GM15510 (cell line): ENCODE data around the gene CTNNA2.

Source experiments
- POLR2A ChIP-seq: IDR thresholded peaks from 3 replicates; pipeline ENCODE4 v1.6.1; 2011; ENCODE audit warnings: borderline replicate concordance; ENCODE audit not compliant: insufficient read length; ENCODE audit errors: extremely low read depth

CTNNA2 gene

GRCh38 chr2:80354858-80355257, 842.0 kb downstream of the CTNNA2 start:
- TF ChIP-seq POLR2A = no peak

DNA sequence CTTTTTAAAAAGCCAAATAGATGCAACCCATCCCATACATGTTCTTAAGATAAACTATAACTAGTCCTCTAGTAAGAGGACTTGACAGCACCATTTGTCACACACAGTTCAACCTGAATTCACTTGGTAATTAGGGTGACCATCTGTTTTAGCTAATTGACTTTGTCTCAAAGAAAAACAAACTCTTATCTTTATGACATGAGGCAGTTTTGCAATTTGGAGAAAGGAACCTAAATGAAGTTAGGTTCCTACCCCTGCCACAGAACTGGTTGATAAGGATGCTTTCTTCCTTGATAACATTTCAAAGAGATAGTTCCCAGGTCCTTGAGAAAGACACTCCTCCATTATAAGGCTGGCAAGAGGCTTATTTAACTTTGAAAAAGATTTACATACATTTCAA, 849.1 kb downstream of the CTNNA2 start:
- TF ChIP-seq POLR2A = no peak

- no peak for TF ChIP-seq POLR2A
Measured at GRCh38 chr2:80363330-80363729, 850.5 kb downstream of the CTNNA2 start.

DNA sequence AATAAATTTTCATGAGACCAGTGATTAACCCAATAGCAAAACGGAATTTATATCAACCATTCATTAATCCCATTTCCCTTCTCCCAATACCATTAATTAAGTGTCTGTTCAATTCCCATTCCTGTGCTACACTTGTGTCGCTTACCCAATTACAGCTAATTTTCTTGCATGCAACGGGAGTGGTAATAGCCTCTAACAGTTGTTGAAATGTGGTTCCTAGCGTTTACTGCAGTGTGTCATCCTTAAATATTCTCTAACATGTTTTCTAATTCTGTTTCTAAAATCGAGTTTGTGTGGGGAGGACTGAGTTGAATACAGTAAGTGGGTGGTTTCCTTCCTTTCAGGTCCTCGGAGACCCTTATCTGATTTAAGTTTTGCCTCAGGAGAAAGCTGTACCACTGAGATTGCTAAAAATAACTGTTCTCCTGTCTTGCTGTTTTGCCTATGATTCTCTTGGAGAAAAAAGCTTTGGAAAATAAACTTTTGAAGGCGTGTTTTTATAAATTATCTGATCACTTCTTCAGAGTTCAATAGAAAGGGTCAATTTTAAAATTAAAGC, 851.0 kb downstream of the CTNNA2 start:
- no peak for TF ChIP-seq POLR2A

GRCh38 chr2:80364524-80365212, 851.8 kb downstream of the CTNNA2 start:
- no peak for TF ChIP-seq POLR2A

DNA sequence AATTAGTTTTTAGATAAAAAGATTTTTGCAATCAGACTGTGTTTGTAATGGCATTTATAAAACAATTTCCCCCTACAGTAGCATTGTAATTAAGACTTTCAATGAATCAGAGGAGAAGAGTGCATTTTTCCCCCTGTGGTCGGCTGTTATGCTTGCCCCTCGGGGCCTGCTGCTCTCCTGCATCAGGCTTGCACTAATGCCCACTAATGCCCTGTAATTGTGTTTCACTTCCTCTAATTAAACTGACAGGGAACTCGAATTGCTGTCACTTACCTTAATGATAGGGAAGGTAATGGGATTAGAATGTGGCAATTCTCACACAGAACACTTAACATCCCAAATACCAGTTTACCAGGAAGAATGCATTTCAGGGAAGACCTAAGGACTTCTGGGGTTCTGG, 852.9 kb downstream of the CTNNA2 start:
- TF ChIP-seq POLR2A = no peak

DNA sequence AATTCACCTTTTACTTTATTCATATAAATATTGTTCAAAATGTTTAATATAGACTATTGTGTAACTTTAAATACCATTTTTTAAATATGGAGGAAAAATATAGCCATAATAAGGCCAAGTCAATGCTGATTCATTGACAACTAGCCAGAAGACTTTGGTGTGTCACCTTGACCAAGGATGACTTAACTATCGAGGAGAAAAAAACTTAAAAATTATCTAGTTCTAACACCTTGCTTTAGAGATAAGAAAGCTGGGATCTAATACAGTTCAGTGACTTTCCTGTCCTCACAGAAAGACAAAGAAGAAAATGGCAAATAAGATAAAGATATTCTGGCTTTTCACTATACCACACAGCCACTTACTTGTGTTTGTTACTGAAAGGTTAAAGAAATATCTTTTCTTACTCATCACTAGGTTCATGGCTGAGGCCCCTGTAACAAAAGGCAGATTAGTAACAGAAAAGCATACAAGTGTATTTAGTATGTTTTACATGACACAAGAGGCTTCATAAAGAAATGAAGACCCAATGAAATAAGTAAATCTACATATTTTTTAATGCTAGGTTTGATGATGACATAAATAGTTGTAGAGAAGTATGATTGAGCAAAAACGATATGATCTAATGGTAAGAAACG, 857.6 kb downstream of the CTNNA2 start:
- no peak for TF ChIP-seq POLR2A

DNA sequence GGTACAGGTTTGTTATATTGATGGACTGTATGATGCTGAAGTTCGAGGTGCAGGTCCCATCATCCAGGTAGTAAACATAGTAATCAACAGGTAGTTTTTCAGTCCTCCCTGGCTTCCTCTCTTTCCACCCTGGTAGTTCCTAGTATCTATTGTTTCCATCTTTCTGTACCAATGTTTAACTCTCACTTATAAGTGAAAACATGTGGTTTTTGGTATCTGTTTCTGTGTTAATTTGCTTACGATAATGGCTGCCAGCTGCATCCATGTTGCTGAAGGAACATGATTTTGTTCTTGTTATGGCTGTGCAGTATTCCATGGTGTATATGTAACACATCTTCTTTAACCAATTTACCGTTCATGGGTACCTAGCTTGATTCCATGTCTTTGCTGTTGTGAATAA, 861.3 kb downstream of the CTNNA2 start:
- no peak for TF ChIP-seq POLR2A

GRCh38 chr2:80377071-80377470, 864.2 kb downstream of the CTNNA2 start:
- TF ChIP-seq POLR2A = no peak

DNA sequence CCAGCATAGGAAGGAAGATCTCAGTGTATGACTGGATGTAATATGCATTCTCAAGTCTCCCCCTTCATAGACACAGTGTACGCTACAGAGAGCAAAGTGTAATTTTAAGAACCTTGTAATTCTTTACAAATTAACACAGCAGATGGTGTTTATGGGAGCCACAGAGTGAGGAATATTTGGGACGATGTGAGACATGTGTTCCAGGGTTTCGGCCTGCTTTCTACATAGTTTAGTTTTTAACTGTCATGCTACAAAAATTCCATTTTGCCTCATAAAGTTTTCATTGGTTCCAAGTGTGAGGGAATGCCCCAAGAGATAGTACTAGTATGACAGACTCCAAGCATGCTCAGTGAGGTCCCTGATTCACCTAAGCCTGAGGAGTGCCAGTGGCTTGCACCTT, 867.9 kb downstream of the CTNNA2 start:
- TF ChIP-seq POLR2A = no peak

DNA sequence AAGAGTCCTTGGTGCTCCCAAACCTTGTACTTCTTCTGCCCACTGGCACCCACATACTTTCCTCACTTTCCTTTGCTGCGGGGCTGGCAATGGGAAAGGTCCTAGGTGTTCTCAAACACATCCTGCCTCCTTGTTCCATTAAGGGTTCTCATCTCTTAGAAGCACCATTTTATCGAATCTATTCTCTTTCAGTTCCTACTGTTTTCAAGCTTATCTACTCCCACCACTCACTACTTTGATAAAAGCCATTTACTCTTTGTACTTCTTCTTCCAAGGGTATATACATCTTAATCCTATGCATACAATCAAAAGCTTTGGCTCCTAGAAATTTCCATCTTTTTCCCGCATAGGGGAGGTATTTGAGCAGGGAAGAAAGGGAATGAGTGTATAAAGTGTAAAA, 868.8 kb downstream of the CTNNA2 start:
- TF ChIP-seq POLR2A = no peak

DNA sequence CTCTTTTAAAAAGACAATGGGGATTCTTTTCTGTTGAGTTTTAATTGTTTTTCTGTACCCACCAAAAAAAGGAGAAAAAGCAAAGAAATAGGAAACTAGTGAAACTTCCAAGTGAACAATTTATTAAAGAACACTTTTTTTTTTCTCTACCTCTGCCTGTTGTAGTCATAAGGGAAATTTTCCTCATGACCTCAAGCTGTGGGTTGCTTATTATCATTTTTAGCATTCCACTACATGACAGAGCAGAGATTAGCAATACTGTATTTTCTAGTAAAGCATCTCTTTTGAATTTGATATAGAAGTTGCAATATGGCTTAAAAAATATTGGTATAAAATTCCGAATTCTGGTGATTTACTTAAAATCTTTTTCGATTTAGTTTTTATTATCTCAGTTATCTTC, 879.6 kb downstream of the CTNNA2 start:
- TF ChIP-seq POLR2A = no peak

DNA sequence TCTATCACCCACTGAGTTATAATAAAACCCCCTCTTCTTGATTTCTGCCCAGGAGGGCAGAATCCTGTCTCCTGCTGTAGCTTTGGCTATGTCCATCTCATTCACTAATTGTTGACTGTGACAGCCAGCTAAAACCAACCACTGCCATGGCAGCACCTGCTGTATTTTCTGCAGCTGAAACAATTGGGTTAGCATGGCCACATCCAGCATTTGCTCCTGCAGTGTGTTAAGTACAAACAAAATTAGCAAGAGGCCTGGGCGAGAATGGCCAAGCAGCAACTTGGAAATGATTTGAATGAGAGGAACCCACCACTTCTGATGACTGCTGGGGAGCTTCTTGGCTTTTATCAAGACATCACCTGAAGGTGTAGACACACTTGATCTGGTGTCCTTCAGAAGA, 881.1 kb downstream of the CTNNA2 start:
- TF ChIP-seq POLR2A = no peak

GRCh38 chr2:80395251-80395650, 882.4 kb downstream of the CTNNA2 start:
- no peak for TF ChIP-seq POLR2A

DNA sequence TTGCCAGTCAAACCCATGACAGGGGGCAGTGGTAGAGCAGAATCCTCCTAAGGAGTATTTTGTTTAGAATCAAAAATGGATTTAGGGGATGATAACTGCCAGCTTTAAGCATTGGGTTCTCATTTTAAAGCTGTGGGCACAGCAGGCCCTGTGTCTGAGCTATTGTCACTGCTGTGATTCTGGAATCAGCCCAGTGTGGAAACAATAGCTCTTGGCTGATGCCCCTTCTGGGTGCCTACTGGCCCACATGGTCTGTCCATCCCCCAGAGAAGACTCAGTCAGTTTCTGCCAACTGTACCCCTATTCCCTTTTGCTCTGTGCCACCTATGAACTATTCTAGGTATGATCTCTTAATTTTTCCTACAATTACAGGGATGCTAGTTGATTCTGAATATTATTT, 883.4 kb downstream of the CTNNA2 start:
- TF ChIP-seq POLR2A = no peak

DNA sequence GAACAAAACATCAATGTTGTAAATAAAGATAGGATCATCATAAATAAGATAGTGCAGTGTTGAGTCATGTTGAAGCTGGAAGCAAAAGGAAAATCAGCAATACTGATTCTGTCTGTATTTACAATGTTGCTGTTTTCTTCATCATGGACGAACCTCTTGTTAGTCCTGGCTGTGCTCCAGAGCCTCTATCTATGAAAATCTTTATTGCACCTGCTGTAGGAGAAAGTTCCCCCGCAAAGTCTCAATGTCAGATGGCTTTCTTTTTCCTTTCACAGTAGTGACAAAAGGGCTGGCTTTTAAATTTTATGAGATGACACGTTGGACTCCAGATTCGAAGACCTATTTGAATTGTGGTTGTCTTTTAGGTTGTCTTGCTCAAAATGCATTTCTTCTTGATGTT, 890.2 kb downstream of the CTNNA2 start:
- no peak for TF ChIP-seq POLR2A
